Measurements from ENCODE around the gene DROSHA. TPM values are rescaled to one million over a fixed set of nuclear protein-coding genes. Genes with fewer than 3 reads are reported as not detected.

DROSHA gene
- total RNA-seq, 1 experiment from 2014 or later = 162 TPM

DNA sequence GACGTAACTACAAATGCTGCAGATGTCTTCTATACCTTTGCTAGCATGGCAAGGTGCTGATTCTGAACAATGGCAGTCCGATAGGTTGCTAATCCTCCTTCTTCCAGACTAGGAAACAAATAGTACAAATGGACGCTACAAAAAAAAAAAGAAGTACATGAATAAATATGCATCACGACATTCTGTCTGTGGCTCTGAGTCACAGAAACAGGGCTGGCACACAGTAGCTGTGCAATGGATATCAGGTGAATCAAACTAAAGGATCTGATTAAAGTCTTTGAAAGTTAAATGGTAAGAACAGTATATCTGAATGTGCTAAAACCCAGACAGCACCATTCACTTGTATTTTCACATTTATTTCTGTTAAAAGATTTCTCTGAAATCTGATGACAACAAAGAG is 96.2 kb downstream of the DROSHA start:
- peaks cover 25% of the 10 kb centered on the region for H3K36me3 ChIP-seq (ENCODE audit: low read depth)
- intact Hi-C loops (cut with micrococcal nuclease; ENCODE audit: unreplicated experiment) = no loop called here

DNA sequence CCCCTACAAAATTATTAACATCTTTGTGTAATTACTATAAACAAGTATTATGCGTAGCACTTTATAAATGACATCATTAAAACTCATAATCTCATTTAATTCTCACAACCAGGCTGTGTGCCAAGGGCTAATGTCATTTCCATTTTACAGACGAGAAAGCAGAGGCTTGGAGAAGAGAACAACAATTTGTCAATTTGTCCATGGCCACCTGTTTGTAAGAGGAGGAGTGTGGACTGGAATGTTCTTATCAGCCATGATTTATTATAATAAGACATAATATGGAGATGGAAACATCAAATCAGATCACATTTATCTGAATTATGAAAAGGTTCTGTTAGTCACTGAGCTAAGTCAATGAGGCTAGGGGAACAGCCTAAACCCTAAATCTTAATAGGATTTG is 97.0 kb downstream of the DROSHA start:
- no TSS peak for BruUV-seq (replicated peaks)
- H3K4me3 ChIP-seq = no peak overlapping the region
- no peak overlapping the region for H3K4me2 ChIP-seq
- H3K79me2 ChIP-seq (ENCODE audit: low read depth) = no peaks in the 10 kb centered on the region
- no peak for DNase-seq
- TF ChIP-seq EZH2 (IDR thresholded peaks at IDR 0.05; ENCODE audit: low read depth) = no peak
- TF ChIP-seq, protein P1, sequence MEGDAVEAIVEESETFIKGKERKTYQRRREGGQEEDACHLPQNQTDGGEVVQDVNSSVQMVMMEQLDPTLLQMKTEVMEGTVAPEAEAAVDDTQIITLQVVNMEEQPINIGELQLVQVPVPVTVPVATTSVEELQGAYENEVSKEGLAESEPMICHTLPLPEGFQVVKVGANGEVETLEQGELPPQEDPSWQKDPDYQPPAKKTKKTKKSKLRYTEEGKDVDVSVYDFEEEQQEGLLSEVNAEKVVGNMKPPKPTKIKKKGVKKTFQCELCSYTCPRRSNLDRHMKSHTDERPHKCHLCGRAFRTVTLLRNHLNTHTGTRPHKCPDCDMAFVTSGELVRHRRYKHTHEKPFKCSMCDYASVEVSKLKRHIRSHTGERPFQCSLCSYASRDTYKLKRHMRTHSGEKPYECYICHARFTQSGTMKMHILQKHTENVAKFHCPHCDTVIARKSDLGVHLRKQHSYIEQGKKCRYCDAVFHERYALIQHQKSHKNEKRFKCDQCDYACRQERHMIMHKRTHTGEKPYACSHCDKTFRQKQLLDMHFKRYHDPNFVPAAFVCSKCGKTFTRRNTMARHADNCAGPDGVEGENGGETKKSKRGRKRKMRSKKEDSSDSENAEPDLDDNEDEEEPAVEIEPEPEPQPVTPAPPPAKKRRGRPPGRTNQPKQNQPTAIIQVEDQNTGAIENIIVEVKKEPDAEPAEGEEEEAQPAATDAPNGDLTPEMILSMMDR (conservative IDR thresholded peaks at IDR 0.05) = no peak
- H3K9me2 ChIP-seq (ENCODE audit: insufficient read depth) = no peaks in the 10 kb centered on the region
- no peak overlapping the region for H2AFZ ChIP-seq
- H3K4me1 ChIP-seq (replicated peaks; ENCODE audit: insufficient read depth) = no peaks in the 10 kb centered on the region
- POLR2A ChIA-PET (ENCODE audit: unreplicated experiment) = interaction anchor here (0.6 kb wide), 1 partner anchor 391 kb away, joined by 6 read pairs; no protein-coding TSS in a partner anchor
- no peaks in the 10 kb centered on the region for H3F3A ChIP-seq (ENCODE audit: insufficient read depth, low read depth)
- no peaks in the 10 kb centered on the region; the same call in 1 of the 2 replicates for H4K20me1 ChIP-seq (ENCODE audit: insufficient read depth)
- CTCF ChIA-PET = no interaction called here
- H3K27me3 ChIP-seq (ENCODE audit: insufficient read depth, low read depth) = no peaks in the 10 kb centered on the region
- H3K9me3 ChIP-seq (ENCODE audit: insufficient read depth, low read depth) = no peaks in the 10 kb centered on the region
- H3K36me3 ChIP-seq (ENCODE audit: low read depth) = peaks cover 31% of the 10 kb centered on the region
- intact Hi-C loops (cut with micrococcal nuclease; ENCODE audit: unreplicated experiment) = no loop called here
- no peak overlapping the region for H3K27ac ChIP-seq

More for the DNA sequence above, 96.2 kb downstream of the DROSHA start:
- DNase-seq = no peak
- no peaks in the 10 kb centered on the region for H3F3A ChIP-seq (ENCODE audit: insufficient read depth, low read depth)
- no TSS peak for BruUV-seq (replicated peaks)
- POLR2A ChIA-PET (ENCODE audit: unreplicated experiment) = interaction anchor here (0.6 kb wide), 1 partner anchor 21 kb away, joined by 4 read pairs; no protein-coding TSS in a partner anchor
- H3K27me3 ChIP-seq (ENCODE audit: insufficient read depth, low read depth) = no peaks in the 10 kb centered on the region
- TF ChIP-seq EZH2 (IDR thresholded peaks at IDR 0.05; ENCODE audit: low read depth) = no peak
- TF ChIP-seq, protein P1 (conservative IDR thresholded peaks at IDR 0.05) = no peak
- H3K27ac ChIP-seq = no peak overlapping the region
- no peak overlapping the region for H3K4me3 ChIP-seq
- H3K4me1 ChIP-seq (replicated peaks; ENCODE audit: insufficient read depth) = no peaks in the 10 kb centered on the region
- H3K4me2 ChIP-seq = no peak overlapping the region
- no peaks in the 10 kb centered on the region for H3K9me2 ChIP-seq (ENCODE audit: insufficient read depth)
- H3K9me3 ChIP-seq (ENCODE audit: insufficient read depth, low read depth) = no peaks in the 10 kb centered on the region
- no peak overlapping the region for H2AFZ ChIP-seq
- CTCF ChIA-PET = no interaction called here
- H3K79me2 ChIP-seq (ENCODE audit: low read depth) = no peaks in the 10 kb centered on the region
- H4K20me1 ChIP-seq (ENCODE audit: insufficient read depth) = no peaks in the 10 kb centered on the region; the same call in 1 of the 2 replicates

DNA sequence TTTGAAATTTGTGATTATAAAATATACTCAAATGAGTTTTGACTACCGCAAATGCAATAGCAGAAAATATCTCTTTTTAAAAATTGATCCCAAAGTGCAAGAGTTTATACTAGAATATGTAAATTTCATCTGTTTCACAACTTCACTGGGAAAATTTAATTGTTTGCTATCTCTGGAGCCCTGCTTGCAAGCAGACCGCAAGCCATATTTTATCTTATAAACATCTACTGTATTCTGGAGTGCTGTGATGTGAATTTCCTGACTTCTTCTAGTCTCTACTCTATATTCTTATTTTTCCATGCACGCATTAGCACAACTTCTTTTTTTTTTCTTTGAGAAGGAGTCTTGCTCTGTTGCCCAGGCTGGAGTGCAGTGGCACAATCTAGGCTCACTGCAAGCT is 98.7 kb downstream of the DROSHA start:
- no peaks in the 10 kb centered on the region for H3K79me2 ChIP-seq (ENCODE audit: low read depth)
- no peak overlapping the region for H3K27ac ChIP-seq
- H3K27me3 ChIP-seq (ENCODE audit: insufficient read depth, low read depth) = no peaks in the 10 kb centered on the region
- peaks cover 36% of the 10 kb centered on the region for H3K36me3 ChIP-seq (ENCODE audit: low read depth)
- H3K4me1 ChIP-seq (replicated peaks; ENCODE audit: insufficient read depth) = no peaks in the 10 kb centered on the region
- no peaks in the 10 kb centered on the region for H3K9me2 ChIP-seq (ENCODE audit: insufficient read depth)
- H3F3A ChIP-seq (ENCODE audit: insufficient read depth, low read depth) = no peaks in the 10 kb centered on the region
- no peak overlapping the region for H2AFZ ChIP-seq
- ChIA-PET POLR2A (ENCODE audit: unreplicated experiment) (no interaction called here), CTCF (no interaction called here)
- no peak for DNase-seq
- no peaks in the 10 kb centered on the region for H4K20me1 ChIP-seq (ENCODE audit: insufficient read depth)
- H3K4me3 ChIP-seq = no peak overlapping the region
- no peak overlapping the region for H3K4me2 ChIP-seq
- BruUV-seq (replicated peaks) = no TSS peak
- TF ChIP-seq EZH2 (IDR thresholded peaks at IDR 0.05; ENCODE audit: low read depth) = no peak
- TF ChIP-seq, protein P1 (conservative IDR thresholded peaks at IDR 0.05) = no peak
- intact Hi-C loops (cut with micrococcal nuclease; ENCODE audit: unreplicated experiment) = no loop called here
- H3K9me3 ChIP-seq (ENCODE audit: insufficient read depth, low read depth) = no peaks in the 10 kb centered on the region
